Measurements from ENCODE around the gene SIDT2. TPM values are rescaled to one million over a fixed set of nuclear protein-coding genes. Genes with fewer than 3 reads are reported as not detected.

Gene SIDT2
- polyA plus RNA-seq, 2 donors = 8.3 to 11.3 TPM

- H3K9me3 ChIP-seq (ENCODE audit: control insufficient read depth in 2 of 2, insufficient read depth in 1 of 2, low read depth in 1 of 2, low read length in 1 of 2) = no peaks in the 10 kb centered on the region
- H3K27me3 ChIP-seq (ENCODE audit: control insufficient read depth in 1 of 2, insufficient read depth in 2 of 2, low read length in 2 of 2) = no peaks in the 10 kb centered on the region
- peaks cover 13 to 44% of the 10 kb centered on the region in 2 donors for H3K36me3 ChIP-seq (ENCODE audit: control insufficient read depth in 2 of 2, insufficient read depth in 2 of 2, low read length in 1 of 2)
- H3K4me1 ChIP-seq (ENCODE audit: control insufficient read depth in 2 of 2, insufficient read depth in 2 of 2, low read length in 1 of 2) = peaks cover 0 to 4% of the 10 kb centered on the region in 2 donors
- WGBS, 2 donors = 88 to 90% methylated on average over 13 of the region's 13 CpGs
- H3K4me3 ChIP-seq (ENCODE audit: low read depth in 1 of 2, low read length in 2 of 2) = no peak overlapping the region
- no peak overlapping the region for H3K27ac ChIP-seq (ENCODE audit: low read depth in 2 of 2, low read length in 1 of 2)
These were observed 8.9 kb downstream of the SIDT2 start for GRCh38 chr11:117187428-117187798.

GRCh38 chr11:117187799-117188481 lies 9.4 kb downstream of the SIDT2 start:
- peaks cover 1 to 10% of the 10 kb centered on the region in 2 donors for H3K4me1 ChIP-seq (ENCODE audit: control insufficient read depth in 2 of 2, insufficient read depth in 2 of 2, low read length in 1 of 2)
- no peaks in the 10 kb centered on the region for H3K9me3 ChIP-seq (ENCODE audit: control insufficient read depth in 2 of 2, insufficient read depth in 1 of 2, low read depth in 1 of 2, low read length in 1 of 2)
- no peak overlapping the region for H3K4me3 ChIP-seq (ENCODE audit: low read depth in 1 of 2, low read length in 2 of 2)
- WGBS, 2 donors = 89 to 93% methylated on average over 16 of the region's 16 CpGs
- no peak overlapping the region for H3K27ac ChIP-seq (ENCODE audit: low read depth in 2 of 2, low read length in 1 of 2)
- H3K27me3 ChIP-seq (ENCODE audit: control insufficient read depth in 1 of 2, insufficient read depth in 2 of 2, low read length in 2 of 2) = no peaks in the 10 kb centered on the region
- H3K36me3 ChIP-seq (ENCODE audit: control insufficient read depth in 2 of 2, insufficient read depth in 2 of 2, low read length in 1 of 2) = peaks cover 13 to 44% of the 10 kb centered on the region in 2 donors

- WGBS, 2 donors = 84 to 85% methylated on average over 20 of the region's 20 CpGs
- Histone ChIP-seq H3K27ac (ENCODE audit: low read depth in 2 of 2, low read length in 1 of 2) (no peak overlapping the region), H3K4me1 (ENCODE audit: control insufficient read depth in 2 of 2, insufficient read depth in 2 of 2, low read length in 1 of 2) (peaks cover 3 to 10% of the 10 kb centered on the region in 2 donors), H3K9me3 (ENCODE audit: control insufficient read depth in 2 of 2, insufficient read depth in 1 of 2, low read depth in 1 of 2, low read length in 1 of 2) (no peaks in the 10 kb centered on the region), H3K4me3 (ENCODE audit: low read depth in 1 of 2, low read length in 2 of 2) (no peak overlapping the region), H3K27me3 (ENCODE audit: control insufficient read depth in 1 of 2, insufficient read depth in 2 of 2, low read length in 2 of 2) (no peaks in the 10 kb centered on the region), H3K36me3 (ENCODE audit: control insufficient read depth in 2 of 2, insufficient read depth in 2 of 2, low read length in 1 of 2) (peaks cover 13 to 44% of the 10 kb centered on the region in 2 donors)
These were observed 10.1 kb downstream of the SIDT2 start for GRCh38 chr11:117188620-117189081.

- Histone ChIP-seq H3K9me3 (ENCODE audit: control insufficient read depth in 2 of 2, insufficient read depth in 1 of 2, low read depth in 1 of 2, low read length in 1 of 2) (no peaks in the 10 kb centered on the region), H3K27ac (ENCODE audit: low read depth in 2 of 2, low read length in 1 of 2) (peak overlapping the region in 1 of 2 donors; percentile 51), H3K4me3 (ENCODE audit: low read depth in 1 of 2, low read length in 2 of 2) (no peak overlapping the region), H3K4me1 (ENCODE audit: control insufficient read depth in 2 of 2, insufficient read depth in 2 of 2, low read length in 1 of 2) (peaks cover 3 to 7% of the 10 kb centered on the region in 2 donors), H3K27me3 (ENCODE audit: control insufficient read depth in 1 of 2, insufficient read depth in 2 of 2, low read length in 2 of 2) (no peaks in the 10 kb centered on the region), H3K36me3 (ENCODE audit: control insufficient read depth in 2 of 2, insufficient read depth in 2 of 2, low read length in 1 of 2) (peaks cover 13 to 44% of the 10 kb centered on the region in 2 donors)
- 89 to 90% methylated on average over 22 of the region's 22 CpGs for WGBS, 2 donors
These were observed 10.8 kb downstream of the SIDT2 start for GRCh38 chr11:117189191-117189940.

GRCh38 chr11:117189941-117190544 lies 11.5 kb downstream of the SIDT2 start:
- no peaks in the 10 kb centered on the region for H3K27me3 ChIP-seq (ENCODE audit: control insufficient read depth in 1 of 2, insufficient read depth in 2 of 2, low read length in 2 of 2)
- peaks cover 3 to 7% of the 10 kb centered on the region in 2 donors for H3K4me1 ChIP-seq (ENCODE audit: control insufficient read depth in 2 of 2, insufficient read depth in 2 of 2, low read length in 1 of 2)
- H3K36me3 ChIP-seq (ENCODE audit: control insufficient read depth in 2 of 2, insufficient read depth in 2 of 2, low read length in 1 of 2) = peaks cover 13 to 44% of the 10 kb centered on the region in 2 donors
- no peak overlapping the region for H3K4me3 ChIP-seq (ENCODE audit: low read depth in 1 of 2, low read length in 2 of 2)
- H3K9me3 ChIP-seq (ENCODE audit: control insufficient read depth in 2 of 2, insufficient read depth in 1 of 2, low read depth in 1 of 2, low read length in 1 of 2) = no peaks in the 10 kb centered on the region
- 78 to 80% methylated on average over 8 of the region's 8 CpGs for WGBS, 2 donors
- H3K27ac ChIP-seq (ENCODE audit: low read depth in 2 of 2, low read length in 1 of 2) = no peak overlapping the region

GRCh38 chr11:117191680-117192400 lies 13.3 kb downstream of the SIDT2 start:
- no peaks in the 10 kb centered on the region for H3K27me3 ChIP-seq (ENCODE audit: control insufficient read depth in 1 of 2, insufficient read depth in 2 of 2, low read length in 2 of 2)
- H3K36me3 ChIP-seq (ENCODE audit: control insufficient read depth in 2 of 2, insufficient read depth in 2 of 2, low read length in 1 of 2) = peaks cover 13 to 45% of the 10 kb centered on the region in 2 donors

GRCh38 chr11:117192401-117192875 lies 13.9 kb downstream of the SIDT2 start:
- H3K27me3 ChIP-seq (ENCODE audit: control insufficient read depth in 1 of 2, insufficient read depth in 2 of 2, low read length in 2 of 2) = no peaks in the 10 kb centered on the region
- peaks cover 10 to 43% of the 10 kb centered on the region in 2 donors for H3K36me3 ChIP-seq (ENCODE audit: control insufficient read depth in 2 of 2, insufficient read depth in 2 of 2, low read length in 1 of 2)
- H3K4me3 ChIP-seq (ENCODE audit: low read depth in 1 of 2, low read length in 2 of 2) = no peak overlapping the region

More at GRCh38 chr11:117191680-117192400, 13.3 kb downstream of the SIDT2 start:
- no peak overlapping the region for H3K27ac ChIP-seq (ENCODE audit: low read depth in 2 of 2, low read length in 1 of 2)
- H3K4me1 ChIP-seq (ENCODE audit: control insufficient read depth in 2 of 2, insufficient read depth in 2 of 2, low read length in 1 of 2) = peaks cover 3 to 7% of the 10 kb centered on the region in 2 donors
- WGBS, 2 donors = 91 to 93% methylated on average over 26 of the region's 26 CpGs
- no peak overlapping the region for H3K4me3 ChIP-seq (ENCODE audit: low read depth in 1 of 2, low read length in 2 of 2)
- H3K9me3 ChIP-seq (ENCODE audit: control insufficient read depth in 2 of 2, insufficient read depth in 1 of 2, low read depth in 1 of 2, low read length in 1 of 2) = no peaks in the 10 kb centered on the region

GRCh38 chr11:117193130-117194020 lies 14.8 kb downstream of the SIDT2 start:
- peaks cover 3 to 17% of the 10 kb centered on the region in 2 donors for H3K4me1 ChIP-seq (ENCODE audit: control insufficient read depth in 2 of 2, insufficient read depth in 2 of 2, low read length in 1 of 2)

More at GRCh38 chr11:117192401-117192875, 13.9 kb downstream of the SIDT2 start:
- Histone ChIP-seq H3K9me3 (ENCODE audit: control insufficient read depth in 2 of 2, insufficient read depth in 1 of 2, low read depth in 1 of 2, low read length in 1 of 2) (no peaks in the 10 kb centered on the region), H3K4me1 (ENCODE audit: control insufficient read depth in 2 of 2, insufficient read depth in 2 of 2, low read length in 1 of 2) (peaks cover 3 to 9% of the 10 kb centered on the region in 2 donors), H3K27ac (ENCODE audit: low read depth in 2 of 2, low read length in 1 of 2) (no peak overlapping the region)
- 95% methylated on average over 13 to 17 of the region's 17 CpGs for WGBS, 2 donors

More at GRCh38 chr11:117193130-117194020, 14.8 kb downstream of the SIDT2 start:
- Histone ChIP-seq H3K27me3 (ENCODE audit: control insufficient read depth in 1 of 2, insufficient read depth in 2 of 2, low read length in 2 of 2) (no peaks in the 10 kb centered on the region), H3K4me3 (ENCODE audit: low read depth in 1 of 2, low read length in 2 of 2) (no peak overlapping the region), H3K9me3 (ENCODE audit: control insufficient read depth in 2 of 2, insufficient read depth in 1 of 2, low read depth in 1 of 2, low read length in 1 of 2) (no peaks in the 10 kb centered on the region), H3K27ac (ENCODE audit: low read depth in 2 of 2, low read length in 1 of 2) (no peak overlapping the region), H3K36me3 (ENCODE audit: control insufficient read depth in 2 of 2, insufficient read depth in 2 of 2, low read length in 1 of 2) (peaks cover 2 to 34% of the 10 kb centered on the region in 2 donors)
- 90 to 93% methylated on average over 15 of the region's 15 CpGs for WGBS, 2 donors

Measured in esophagus (tissue), 2 donors.